Measurements from ENCODE around the gene RAD51B.

GRCh38 chr14:68228656-68229055 is 409.1 kb downstream of the RAD51B start:
- TF ChIP-seq ZNF416 (tag by site-specific recombination; IDR thresholded peaks at IDR 0.05): no peak
- no peak for TF ChIP-seq CTCF (tag by site-specific recombination; IDR thresholded peaks at IDR 0.05)
- no peak for TF ChIP-seq ZNF24 (tag by site-specific recombination; IDR thresholded peaks at IDR 0.05)
- TF ChIP-seq ZNF423 (tag by site-specific recombination; IDR thresholded peaks at IDR 0.05): no peak
- TF ChIP-seq ZNF10 (tag by site-specific recombination; IDR thresholded peaks at IDR 0.05): no peak
- no peak for TF ChIP-seq ZBTB44 (tag by site-specific recombination; IDR thresholded peaks at IDR 0.05)
- no peak for TF ChIP-seq ZNF398 (tag by site-specific recombination; IDR thresholded peaks at IDR 0.05)

Data from HEK293 (cell line).